GM19395 (cell line): Measurements from ENCODE around the gene MRPL41.
"Not testable (repeated sequence)": the region's sequence is repeated elsewhere in the genome, so short reads cannot be mapped to it uniquely, and the experiment has no call there.

ENCODE experiments used
- ATAC-seq: cut with Tn5 transposase; IDR thresholded peaks from one replicate; pipeline ENCODE4 v1.9.1; 2021; ENCODE audit warnings: mild to moderate bottlenecking, moderate library complexity; ENCODE audit not compliant: unreplicated experiment

The MRPL41 gene

DNA sequence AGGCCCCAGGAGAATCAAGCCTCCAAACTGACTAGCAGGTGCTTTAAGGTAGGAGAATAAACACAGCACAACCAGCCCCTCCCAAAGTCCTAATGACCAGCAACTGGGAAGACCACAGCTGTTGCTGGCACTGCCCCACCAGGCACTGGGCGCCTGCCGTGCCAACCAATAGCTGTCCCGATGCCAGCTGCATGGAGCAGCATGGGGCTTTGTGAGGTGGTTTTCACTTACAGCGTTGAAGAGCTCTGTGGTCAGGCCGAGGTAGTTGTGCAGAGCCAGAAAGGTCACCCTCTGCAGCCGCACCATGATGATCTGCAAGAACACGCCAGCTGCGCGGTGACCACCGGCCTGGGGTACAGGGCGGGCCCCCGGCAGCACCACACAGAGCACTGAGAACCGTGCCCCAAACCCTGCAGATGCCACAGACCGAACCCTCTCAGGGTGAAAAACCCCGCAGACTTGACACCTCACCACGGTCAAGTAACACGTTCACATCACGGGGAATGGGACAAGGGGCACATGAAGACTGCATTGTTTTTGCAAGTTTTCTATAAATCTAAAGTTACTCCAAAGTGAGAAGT is 30.2 kb upstream of the MRPL41 start:
- ATAC-seq: no peak

DNA sequence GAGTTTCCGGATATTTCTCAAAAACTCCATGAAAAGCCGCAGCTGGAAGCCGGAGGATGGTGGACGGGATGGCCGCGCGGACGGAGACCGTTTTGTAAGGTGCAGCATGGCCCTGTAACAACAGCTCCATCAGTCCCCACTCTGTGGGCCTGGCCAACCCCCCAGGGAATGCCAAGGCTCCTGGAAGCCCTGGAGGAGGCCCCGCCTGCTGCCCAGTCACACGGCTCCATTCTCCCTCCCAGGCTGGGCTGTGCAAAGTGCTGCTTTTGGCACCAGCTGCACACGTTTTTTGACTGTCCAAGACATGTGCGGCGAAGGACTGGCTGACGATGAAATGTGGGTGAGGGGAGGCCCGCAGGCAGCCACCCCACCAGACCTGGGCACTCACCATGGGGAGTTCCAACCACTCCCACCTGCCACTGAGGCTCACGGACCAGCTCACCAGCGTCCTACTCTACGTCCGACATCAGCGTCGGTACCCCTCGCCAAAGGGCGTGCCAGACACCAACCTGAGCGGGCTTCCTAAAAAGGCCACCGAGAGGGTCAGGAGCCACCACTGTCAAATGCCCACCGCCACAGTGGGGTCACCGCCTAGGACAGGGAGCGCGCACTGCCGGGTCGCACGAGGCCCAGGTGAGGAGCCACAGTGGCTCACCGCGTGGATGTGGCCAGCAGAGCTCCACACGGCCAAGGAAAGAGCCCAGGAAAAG is 28.8 kb upstream of the MRPL41 start:
- ATAC-seq: no peak

DNA sequence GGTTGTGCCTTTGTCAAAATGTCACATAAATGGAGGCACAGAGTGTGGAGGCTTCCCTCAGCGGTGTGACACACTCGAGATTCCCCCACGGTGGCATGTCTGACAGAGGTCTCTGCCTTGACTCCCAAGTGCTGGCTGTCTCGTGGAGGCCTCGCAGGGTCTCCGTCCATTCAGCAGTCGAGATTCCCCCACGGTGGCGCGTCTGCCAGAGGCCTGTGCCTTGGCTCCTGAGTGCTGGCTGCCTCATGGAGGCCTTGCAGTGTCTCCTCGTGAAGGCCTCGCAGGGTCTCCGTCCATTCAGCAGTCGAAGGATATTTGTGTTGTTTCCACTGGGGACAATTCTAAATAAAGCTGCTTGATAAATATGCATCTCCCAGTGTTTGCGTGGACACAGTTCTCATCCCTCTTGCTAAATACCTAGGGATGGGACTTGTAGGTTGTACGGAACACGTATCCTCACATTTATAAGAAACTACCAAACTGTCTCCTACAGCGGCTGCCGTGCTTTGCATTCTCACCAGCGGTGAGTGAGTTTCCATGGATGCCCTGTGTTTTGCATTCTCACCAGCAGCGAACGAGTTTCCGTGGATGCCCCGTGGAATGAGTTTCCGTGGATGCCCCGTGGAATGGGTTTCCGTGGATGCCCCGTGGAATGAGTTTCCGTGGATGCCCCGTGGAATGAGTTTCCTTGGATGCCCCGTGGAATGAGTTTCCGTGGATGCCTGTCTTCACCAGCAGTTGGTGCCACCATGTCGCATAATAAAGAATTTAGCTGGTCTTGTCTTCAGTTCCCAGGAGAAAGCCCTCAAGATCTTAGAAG is 27.3 kb upstream of the MRPL41 start:
- ATAC-seq: no peak

GRCh38 chr9:137524981-137525317 is 26.7 kb upstream of the MRPL41 start:
- ATAC-seq: no peak

DNA sequence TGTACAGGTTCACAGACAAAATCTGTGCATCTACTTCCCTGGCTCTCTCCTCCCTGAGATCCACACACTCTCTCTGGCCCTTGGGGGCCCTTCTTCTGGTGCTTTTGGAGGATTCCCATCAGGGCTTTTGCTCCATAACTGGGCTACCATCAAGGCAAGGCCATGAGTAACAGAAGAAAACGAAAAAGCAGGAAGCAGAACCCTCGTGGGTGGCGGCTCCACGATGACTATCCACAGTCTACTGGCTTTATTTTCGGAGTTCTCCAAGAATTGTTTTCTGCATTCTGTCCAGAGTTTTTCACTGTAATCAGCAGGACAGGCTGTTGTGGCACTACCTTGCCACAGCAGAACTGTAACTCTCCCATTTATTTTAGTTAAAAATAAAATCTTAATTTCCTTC is 21.3 kb upstream of the MRPL41 start:
- ATAC-seq: no peak

DNA sequence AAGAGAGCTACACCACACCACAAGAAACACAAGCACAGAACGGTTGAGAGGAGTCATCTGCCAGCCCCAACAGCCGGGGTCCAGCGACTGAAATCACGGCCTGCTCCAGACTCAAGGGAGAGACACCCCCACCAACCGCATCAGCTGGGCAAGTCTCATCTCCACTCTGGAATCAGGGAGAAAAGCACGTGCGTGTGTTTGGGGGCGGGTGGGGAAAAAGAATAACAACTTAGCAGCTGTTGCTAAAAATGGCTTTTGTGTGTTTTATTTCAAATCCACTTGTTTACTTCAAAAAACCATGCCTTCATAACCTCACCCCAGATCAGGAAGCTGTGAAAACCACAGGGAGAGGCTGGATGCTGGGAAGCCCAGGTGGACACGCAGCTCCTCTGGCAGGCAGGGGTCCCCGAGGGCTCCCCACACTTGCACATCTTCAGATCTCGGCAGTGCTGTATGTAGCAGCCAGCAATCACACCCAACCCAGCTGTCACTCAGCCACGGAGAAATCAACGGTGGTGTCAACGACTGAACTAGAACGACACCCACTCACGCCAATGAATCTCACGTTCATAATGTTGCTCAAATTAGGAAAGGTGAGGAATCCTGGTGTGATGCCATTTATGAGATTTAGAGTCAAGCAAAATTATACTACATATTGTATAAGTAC is 20.4 kb upstream of the MRPL41 start:
- ATAC-seq: no peak

DNA sequence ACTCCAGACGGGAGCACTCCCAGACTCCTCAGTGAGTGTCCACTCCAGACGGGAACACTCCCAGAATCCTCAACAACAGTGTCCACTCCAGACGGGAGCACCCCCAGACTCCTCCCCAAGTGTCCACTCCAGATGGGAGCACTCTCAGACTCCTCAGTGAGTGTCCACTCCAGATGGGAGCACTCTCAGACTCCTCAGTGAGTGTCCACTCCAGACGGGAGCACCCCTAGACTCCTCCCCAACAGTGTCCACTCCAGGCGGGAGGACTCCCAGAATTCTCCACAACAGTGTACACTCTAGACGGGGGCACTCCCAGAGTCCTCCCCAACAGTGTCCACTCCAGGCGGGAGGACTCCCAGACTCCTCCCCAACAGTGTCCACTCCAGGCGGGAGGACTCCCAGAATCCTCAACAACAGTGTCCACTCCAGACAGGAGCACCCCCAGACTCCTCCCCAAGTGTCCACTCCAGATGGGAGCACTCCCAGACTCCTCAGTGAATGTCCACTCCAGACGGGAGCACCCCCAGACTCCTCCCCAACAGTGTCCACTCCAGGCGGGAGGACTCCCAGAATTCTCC is 18.7 kb upstream of the MRPL41 start:
- not testable (repeated sequence) for ATAC-seq

DNA sequence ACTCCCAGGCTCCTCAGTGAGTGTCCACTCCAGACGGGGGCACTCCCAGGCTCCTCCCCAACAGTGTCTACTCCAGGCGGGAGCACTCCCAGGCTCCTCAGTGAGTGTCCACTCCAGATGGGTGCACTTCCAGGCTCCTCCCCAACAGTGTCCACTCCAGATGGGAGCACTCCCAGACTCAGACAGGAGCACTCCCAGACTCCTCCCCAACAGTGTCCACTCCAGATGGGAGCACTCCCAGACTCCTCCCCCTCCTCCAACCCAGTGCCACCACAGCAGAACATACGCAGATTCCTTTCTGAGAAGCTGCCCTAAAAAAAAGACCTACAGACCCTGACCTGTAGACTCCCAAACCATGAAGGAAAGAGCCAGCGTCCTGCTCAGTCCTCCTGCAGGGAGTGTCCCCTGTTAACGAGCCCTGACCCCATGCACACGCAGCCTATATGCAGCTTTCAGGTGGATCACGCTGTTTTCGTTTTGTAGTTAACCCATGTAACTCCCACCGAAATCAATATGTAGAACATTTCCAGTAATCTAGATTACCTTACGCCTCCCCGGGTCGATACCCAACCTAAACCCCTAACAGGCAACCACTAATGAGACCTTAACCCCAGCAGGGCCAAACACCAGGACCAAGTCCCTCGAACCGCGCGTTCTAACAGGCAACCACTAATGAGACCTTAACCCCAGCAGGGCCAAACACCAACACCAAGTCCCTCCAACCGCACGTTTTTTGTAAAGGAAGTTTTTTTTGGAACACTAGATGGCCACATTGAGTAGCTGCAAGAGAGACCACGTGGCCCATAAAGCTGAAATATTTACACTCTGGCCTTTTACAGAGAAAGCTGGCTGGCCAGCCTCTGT is 17.2 kb upstream of the MRPL41 start:
- no peak for ATAC-seq

DNA sequence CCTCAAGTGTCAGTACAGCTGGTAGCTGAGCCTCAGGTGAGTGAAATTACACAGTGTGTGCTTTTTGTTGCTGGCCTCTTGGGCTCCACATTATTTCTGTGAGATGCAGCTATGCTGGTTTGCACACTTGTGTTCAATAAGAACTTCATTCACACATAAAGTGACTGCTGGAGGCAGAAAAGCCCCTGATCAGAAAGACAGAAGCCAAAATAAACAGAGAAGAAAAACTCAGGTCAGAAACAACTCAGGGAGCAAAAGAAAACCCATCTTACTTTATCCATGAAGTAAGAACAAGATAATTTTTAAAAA is 16.6 kb upstream of the MRPL41 start:
- ATAC-seq: no peak

DNA sequence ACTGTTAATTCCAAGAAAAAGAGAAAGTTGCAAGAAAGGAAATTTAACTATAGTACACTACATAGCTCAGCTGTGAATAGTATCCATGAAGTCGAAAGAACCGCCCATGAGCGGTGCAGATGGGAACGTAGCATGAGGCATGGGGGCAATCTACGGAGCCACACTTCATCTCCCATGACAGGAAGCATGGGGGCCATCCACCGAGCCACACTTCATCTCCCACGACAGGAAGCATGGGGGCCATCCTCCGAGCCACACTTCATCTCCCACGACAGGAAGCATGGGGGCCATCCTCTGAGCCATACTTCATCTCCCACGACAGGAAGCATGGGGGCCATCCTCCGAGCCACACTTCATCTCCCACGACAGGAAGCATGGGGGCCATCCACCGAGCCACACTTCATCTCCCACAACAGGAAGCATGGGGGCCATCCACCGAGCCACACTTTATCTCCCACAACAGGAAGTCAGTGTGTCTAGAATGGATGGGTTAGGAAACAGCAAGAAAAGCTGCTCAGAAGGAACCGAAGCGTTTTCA is 15.0 kb upstream of the MRPL41 start:
- ATAC-seq: not testable (repeated sequence)

DNA sequence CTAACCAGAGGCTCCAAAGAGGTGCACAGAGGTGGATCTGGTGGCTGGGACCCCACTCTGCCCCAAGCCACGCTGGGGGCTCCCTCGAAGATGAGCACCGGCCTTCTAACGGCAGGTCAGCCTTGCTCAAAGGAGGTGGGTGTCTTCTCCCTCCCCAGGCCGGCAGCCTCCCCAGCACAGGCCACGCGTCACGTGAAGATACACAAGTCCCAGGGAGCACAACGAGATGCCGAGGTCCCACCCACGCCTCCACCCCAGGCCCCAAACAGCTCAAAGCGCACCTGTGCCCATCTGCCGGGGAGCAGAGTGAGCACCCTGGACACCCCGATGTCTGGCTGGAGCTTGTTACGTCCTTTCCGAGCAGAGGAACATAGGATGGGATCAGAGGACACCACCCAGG is 13.6 kb upstream of the MRPL41 start:
- no peak for ATAC-seq

DNA sequence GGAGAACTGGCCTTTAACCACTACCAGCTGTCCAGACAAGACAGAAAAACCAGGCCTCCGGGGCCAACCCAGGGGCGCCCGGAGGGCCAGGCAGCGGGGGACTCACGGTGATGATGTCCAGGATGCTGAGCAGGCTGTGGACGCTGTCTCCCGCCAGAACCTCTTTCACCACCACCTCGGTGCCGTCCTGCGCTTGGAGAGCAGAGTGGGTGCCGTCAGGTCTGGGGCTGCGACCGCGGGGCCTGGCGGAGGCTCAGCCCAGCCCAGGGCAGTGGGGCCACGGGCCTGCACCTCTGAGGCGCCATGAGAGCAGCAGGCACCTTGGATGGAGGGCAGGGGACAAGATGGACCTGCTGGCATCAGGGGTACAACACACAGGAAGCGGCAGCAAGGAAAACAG is 11.1 kb upstream of the MRPL41 start:
- no peak for ATAC-seq

- no peak for ATAC-seq
These were observed 9.2 kb upstream of the MRPL41 start for GRCh38 chr9:137542486-137542885.

DNA sequence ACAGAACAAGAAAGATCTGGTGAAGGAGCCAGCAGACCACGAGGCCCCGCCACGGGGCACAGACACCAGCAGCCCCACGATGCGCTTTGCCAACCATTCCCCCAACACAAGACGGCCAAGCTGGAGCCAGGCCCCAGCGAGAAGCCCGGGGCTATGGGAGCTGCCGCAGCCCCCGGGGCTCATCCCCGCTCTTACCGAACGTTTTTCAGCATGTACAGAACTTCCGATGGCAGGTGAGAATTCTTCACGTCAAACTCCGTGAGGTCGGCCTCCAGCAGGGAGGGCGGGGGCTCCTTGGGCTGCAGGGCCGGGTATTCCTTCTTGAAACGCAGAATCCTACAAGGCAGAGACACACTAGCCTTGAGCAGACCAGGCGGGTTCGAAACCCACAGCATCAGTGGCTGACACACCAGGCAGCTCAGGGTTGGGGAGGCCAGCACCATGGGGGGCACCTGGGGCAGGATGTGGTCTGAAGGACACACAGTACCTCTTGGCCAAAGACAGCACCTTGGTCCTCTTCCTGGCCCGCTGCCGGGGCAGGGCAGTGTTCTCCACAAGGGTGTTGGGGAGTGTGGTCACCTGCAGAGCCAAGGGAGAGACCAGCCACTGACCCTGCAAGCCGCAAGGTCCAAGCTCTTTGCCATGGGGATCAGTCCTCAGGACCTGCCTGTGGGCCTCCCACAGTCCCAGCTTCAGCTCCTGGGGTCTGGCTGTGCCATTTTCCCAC is 8.3 kb upstream of the MRPL41 start:
- ATAC-seq: no peak

GRCh38 chr9:137544176-137544760 is 7.4 kb upstream of the MRPL41 start:
- no peak for ATAC-seq

GRCh38 chr9:137545123-137545522 is 6.6 kb upstream of the MRPL41 start:
- no peak for ATAC-seq

DNA sequence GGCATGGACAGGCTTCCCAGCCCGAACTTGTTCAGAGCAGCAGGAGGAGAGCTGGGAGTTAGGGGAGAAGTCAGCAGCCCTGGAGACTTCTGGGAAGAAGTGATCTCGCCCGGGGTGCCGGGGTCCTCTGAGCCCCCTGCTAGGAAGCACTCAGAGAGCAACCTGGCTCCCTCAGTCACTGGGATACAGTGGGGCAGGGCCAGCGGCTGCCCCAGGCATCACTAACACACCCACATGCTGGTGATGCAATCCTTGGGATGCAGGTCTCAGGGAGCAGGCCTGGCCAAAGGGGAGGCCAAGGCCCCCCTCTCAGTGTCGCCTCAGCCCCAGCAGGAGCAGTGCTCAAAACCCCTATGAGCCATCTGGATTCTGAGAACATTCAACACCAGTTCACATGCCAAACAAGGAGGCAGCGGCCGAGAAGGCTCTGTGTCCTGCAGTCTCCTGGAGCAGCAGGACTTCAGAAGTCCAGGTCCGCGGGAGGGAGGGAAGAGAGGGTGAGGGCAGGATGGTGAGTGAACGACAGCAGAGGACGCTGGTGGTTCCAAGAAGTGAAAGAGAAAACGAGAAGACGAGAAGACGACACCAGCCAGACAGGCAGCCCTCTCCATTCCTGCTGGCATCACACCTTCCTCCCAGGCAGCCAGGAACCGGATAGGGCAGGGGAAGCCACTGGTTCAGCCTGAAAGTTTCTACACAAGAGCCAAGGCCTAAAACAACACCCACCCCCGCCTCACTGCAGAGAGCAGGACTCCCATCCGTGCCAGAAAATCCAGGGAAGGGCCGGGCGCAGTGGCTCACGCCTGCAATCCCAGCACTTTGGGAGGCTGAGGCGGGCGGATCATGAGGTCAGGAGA is 3.8 kb upstream of the MRPL41 start:
- ATAC-seq: no peak

GRCh38 chr9:137550231-137550621 is 1.5 kb upstream of the MRPL41 start, which contains the start of gene PNPLA7:
PNPLA7 (minus strand) TSS chr9:137550402; CDS start chr9:137550197, 205 bp downstream.
- no peak for ATAC-seq
